ENCODE measurements around the gene LIMK1.
"Not testable (repeated sequence)": the region's sequence is repeated elsewhere in the genome, so short reads cannot be mapped to it uniquely, and the experiment has no call there.

LIMK1 gene

GRCh38 chr7:74084722-74085578 is 1.3 kb downstream of the LIMK1 start:
- no peak for DNase-seq (ENCODE audit: low read depth)

GRCh38 chr7:74087791-74088453 is 4.3 kb downstream of the LIMK1 start:
- DNase-seq (ENCODE audit: low read depth) = no peak

- no peak for DNase-seq (ENCODE audit: low read depth)
Observed at GRCh38 chr7:74092321-74092963, 8.8 kb downstream of the LIMK1 start.

GRCh38 chr7:74092964-74093471 is 9.4 kb downstream of the LIMK1 start:
- DNase-seq (ENCODE audit: low read depth) = no peak

GRCh38 chr7:74093671-74094223 is 10.1 kb downstream of the LIMK1 start:
- no peak for DNase-seq (ENCODE audit: low read depth)

DNA sequence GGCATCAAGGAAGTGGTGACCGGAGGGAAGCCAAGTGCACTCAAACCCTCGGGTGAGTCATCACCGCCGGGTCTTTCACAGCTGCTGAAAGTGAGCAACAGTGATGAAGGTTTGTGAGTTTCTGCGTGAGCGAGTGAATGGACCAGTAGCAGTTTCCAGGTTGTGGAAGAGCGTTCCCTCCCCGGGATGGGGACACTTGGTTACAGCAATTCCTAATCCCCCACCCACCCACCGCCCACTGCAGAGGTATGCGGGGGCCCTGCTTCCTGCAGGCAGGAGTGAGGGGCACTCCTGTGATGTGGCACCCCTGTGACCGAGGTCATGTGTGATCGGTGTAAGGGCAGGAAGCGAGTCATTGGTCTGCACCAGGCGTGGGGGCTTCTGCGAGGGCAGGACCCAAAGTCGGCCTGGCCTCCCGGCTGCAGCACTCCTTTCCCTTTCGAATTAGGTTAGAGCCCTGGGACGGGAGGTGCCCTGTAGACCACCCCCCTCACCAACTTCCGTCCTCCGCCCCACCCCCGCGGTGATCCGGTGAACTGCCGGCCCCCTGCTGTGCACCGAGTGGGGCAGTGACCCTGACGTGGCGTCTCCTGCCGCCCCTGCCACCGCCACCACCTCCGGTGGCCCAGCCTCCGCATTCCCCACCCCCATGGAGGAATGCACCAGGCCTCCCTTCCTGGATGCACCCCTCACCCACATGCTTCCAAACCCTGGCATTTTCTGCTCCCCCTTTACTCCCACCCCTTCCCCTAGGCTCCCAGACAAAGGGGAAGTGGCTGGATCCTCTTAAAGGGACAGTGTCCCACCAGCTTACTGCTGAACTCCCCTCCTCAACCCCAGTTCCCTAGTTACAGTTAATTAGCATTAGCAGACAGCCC is 10.9 kb downstream of the LIMK1 start:
- DNase-seq (ENCODE audit: low read depth) = peak; percentile 80

DNA sequence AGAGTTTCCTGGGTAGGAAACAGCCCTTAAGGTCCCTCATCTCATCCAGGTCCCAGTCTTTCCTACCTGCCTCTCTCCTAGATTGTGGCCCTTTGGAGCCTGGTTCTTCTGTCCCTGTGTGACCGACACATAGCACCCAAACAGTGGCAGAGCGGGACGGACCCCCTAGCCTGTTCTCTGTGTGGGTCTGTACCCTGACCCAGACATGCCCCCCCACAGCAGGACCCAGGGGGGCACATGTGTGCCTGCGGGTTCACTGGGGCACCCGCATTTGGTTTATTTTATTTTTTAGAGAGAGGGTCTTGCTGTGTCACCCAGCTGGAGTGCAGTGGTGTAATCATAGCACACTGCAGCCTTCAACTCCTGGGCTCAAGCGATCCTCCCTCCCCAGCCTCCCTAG is 11.5 kb downstream of the LIMK1 start:
- no peak for DNase-seq (ENCODE audit: low read depth)

- DNase-seq (ENCODE audit: low read depth) = peak; percentile 84
Observed at GRCh38 chr7:74097937-74098614, 14.5 kb downstream of the LIMK1 start.

GRCh38 chr7:74099031-74099430 is 15.4 kb downstream of the LIMK1 start:
- DNase-seq (ENCODE audit: low read depth) = no peak

- peak; percentile 27 for DNase-seq (ENCODE audit: low read depth)
Observed at GRCh38 chr7:74101061-74101681, 17.6 kb downstream of the LIMK1 start.

DNA sequence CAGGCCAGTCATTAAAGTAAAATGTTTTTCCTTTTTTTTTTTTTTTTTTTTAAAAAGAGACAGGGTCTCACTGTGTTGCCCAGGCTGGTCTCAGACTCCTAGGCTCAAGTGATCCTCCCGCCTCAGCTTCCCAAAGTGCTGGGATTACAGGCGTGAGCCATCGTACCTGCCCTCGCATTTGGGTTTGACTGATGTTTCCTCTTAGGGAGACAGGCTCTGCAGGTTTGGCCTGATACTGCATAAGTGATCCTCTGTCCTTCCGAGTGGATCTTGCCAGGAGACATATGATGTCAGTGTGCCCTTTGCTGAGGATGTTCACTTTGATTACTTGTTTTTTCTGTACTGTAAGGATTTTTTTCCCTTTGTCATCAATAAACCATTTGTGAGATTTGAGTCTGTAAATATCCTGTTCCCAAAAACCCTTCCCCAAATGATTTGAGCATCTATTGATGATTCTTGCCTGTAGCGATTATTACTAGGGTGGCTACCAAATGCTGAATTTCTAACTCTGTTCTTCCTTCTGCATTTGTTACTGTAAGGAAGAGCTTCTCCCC is 19.7 kb downstream of the LIMK1 start:
- DNase-seq (ENCODE audit: low read depth) = no peak

DNA sequence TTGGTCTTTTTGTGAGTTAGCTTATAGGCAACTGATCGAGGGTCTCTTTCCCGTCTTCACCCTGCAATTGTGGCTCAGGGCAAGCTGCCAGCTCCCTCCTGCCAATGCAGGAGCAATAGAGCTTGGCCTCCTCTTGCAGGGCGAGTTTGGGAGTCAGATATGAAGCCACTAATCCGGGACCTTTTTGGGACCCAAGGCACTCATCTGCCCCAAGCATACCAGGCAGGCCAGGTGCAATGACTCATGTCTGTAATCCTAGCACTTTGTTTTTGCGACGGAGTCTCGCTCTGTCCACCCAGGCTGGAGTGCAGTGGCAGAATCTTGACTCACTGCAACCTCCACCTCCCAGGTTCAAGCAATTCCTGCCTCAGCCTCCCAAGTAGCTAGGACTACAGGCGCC is 21.1 kb downstream of the LIMK1 start:
- no peak for DNase-seq (ENCODE audit: low read depth)

GRCh38 chr7:74105992-74106391 is 22.4 kb downstream of the LIMK1 start:
- no peak for DNase-seq (ENCODE audit: low read depth)

DNA sequence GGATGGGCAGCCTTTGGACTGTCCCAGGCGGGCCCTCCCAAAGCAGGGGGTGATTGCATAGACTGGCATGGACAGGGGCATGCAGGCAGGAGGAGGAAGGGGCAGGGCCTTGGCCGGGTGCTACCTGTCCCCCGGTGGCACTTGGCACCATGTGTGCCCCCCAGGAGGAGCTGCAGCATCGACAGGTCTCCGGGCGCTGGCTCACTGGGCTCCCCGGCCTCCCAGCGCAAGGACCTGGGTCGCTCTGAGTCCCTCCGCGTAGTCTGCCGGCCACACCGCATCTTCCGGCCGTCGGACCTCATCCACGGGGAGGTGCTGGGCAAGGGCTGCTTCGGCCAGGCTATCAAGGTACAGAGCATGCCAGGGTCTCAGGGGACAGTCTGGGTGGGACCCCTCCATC is 23.2 kb downstream of the LIMK1 start:
- no peak for DNase-seq (ENCODE audit: low read depth)

- DNase-seq (ENCODE audit: low read depth) = no peak
Observed at GRCh38 chr7:74115326-74115725, 31.7 kb downstream of the LIMK1 start.

GRCh38 chr7:74116356-74116755 is 32.8 kb downstream of the LIMK1 start:
- no peak for DNase-seq (ENCODE audit: low read depth)

- no peak for DNase-seq (ENCODE audit: low read depth)
Observed at GRCh38 chr7:74119831-74120230, 36.2 kb downstream of the LIMK1 start.

GRCh38 chr7:74121401-74122249 is 38.0 kb downstream of the LIMK1 start:
- DNase-seq (ENCODE audit: low read depth) = no peak

DNA sequence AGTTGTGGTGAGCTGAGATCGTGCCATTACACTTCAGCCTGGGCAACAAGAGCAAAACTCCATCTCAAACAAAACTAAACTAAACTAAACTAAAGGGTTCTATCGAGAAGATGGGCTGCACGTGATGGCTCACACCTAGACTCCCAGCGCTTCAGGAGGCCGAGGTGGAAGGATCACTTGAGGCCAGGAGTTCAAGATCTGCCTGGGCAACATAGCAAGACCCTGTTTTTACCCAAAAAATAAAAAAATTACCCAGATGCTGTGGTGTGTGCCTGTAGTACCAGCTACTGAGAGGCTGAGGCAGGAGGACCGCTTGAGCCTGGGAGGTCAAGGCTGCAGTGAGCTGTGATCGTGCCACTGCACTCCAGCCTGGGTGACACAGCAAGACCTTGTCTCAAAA is 40.3 kb downstream of the LIMK1 start:
- not testable (repeated sequence) for DNase-seq (ENCODE audit: low read depth)
